ENCODE results near the gene SMPD2. TPM values are rescaled to one million over a fixed set of nuclear protein-coding genes. Genes with fewer than 3 reads are reported as not detected.

The SMPD2 gene
- total RNA-seq, 1 donor from 2014 or later = 13.7 TPM

GRCh38 chr6:109447087-109447486 lies 6.6 kb downstream of the SMPD2 start:
- ATAC-seq (no peak), DNase-seq (no peak)
- Histone ChIP-seq H3K4me1 (peaks cover 8% of the 10 kb centered on the region), H3K4me3 (no peak overlapping the region), H3K9me3 (no peaks in the 10 kb centered on the region), H3K27ac (no peak overlapping the region), H3K27me3 (ENCODE audit: low read depth) (no peaks in the 10 kb centered on the region), H3K36me3 (peaks cover 63% of the 10 kb centered on the region)
- intact Hi-C loops (cut with DNase I) = no loop called here
- no peak for TF ChIP-seq CTCF (IDR thresholded peaks at IDR 0.05)

- Histone ChIP-seq H3K9me3 (no peaks in the 10 kb centered on the region), H3K4me1 (no peaks in the 10 kb centered on the region), H3K4me3 (no peak overlapping the region), H3K27ac (no peak overlapping the region), H3K36me3 (peaks cover 66% of the 10 kb centered on the region), H3K27me3 (ENCODE audit: low read depth) (no peaks in the 10 kb centered on the region)
- ATAC-seq = peak in 1 of 2 donors; percentile 14
- intact Hi-C loops (cut with DNase I) = no loop called here
- TF ChIP-seq CTCF (IDR thresholded peaks at IDR 0.05) = no peak
- DNase-seq = no peak
Observed at GRCh38 chr6:109447878-109448555, 7.5 kb downstream of the SMPD2 start.

GRCh38 chr6:109448615-109449014 lies 8.1 kb downstream of the SMPD2 start:
- intact Hi-C loops (cut with DNase I) = no loop called here
- no peak for TF ChIP-seq CTCF (IDR thresholded peaks at IDR 0.05)
- Histone ChIP-seq H3K27me3 (ENCODE audit: low read depth) (no peaks in the 10 kb centered on the region), H3K36me3 (peaks cover 65% of the 10 kb centered on the region), H3K27ac (no peak overlapping the region), H3K4me1 (peaks cover under 1% of the 10 kb centered on the region), H3K9me3 (no peaks in the 10 kb centered on the region), H3K4me3 (no peak overlapping the region)
- no peak for ATAC-seq
- no peak for DNase-seq

- Histone ChIP-seq H3K27me3 (ENCODE audit: low read depth) (no peaks in the 10 kb centered on the region), H3K27ac (no peak overlapping the region), H3K36me3 (peaks cover 59% of the 10 kb centered on the region), H3K4me1 (peaks cover 6% of the 10 kb centered on the region), H3K4me3 (no peak overlapping the region), H3K9me3 (no peaks in the 10 kb centered on the region)
- DNase-seq = no peak
- ATAC-seq = no peak
- intact Hi-C loops (cut with DNase I) = no loop called here
- no peak for TF ChIP-seq CTCF (IDR thresholded peaks at IDR 0.05)
Observed at GRCh38 chr6:109449064-109449794, 8.7 kb downstream of the SMPD2 start.

GRCh38 chr6:109449795-109450673 lies 9.5 kb downstream of the SMPD2 start:
- Histone ChIP-seq H3K4me3 (no peak overlapping the region), H3K27me3 (ENCODE audit: low read depth) (no peaks in the 10 kb centered on the region), H3K36me3 (peaks cover 51% of the 10 kb centered on the region), H3K27ac (no peak overlapping the region), H3K4me1 (peaks cover 14% of the 10 kb centered on the region), H3K9me3 (no peaks in the 10 kb centered on the region)
- intact Hi-C loops (cut with DNase I) = no loop called here
- ATAC-seq (no peak), DNase-seq (no peak)
- no peak for TF ChIP-seq CTCF (IDR thresholded peaks at IDR 0.05)
